Loucy (cell line): ENCODE data around the gene CAPN9.

ENCODE experiments used
- H2AFZ ChIP-seq: fragments of 200-600 bp; sonication (generic); 2 replicates; pipeline ENCODE4 v1.6.0; 2016; ENCODE audit warnings: antibody characterized with exemption, mild to moderate bottlenecking, low read length, moderate library complexity
- H3F3A ChIP-seq: fragments of 200-600 bp; 2 replicates; pipeline ENCODE4 v1.6.0; 2016; ENCODE audit warnings: antibody characterized with exemption, low read depth, mild to moderate bottlenecking
- H3K27me3 ChIP-seq: fragments of 200-600 bp; sonication (generic); 2 replicates; pipeline ENCODE4 v1.6.1; 2014; ENCODE audit warnings: low read length, mild to moderate bottlenecking; ENCODE audit not compliant: insufficient read depth, poor library complexity, severe bottlenecking
- H3K36me3 ChIP-seq: fragments of 200-600 bp; sonication (generic); 2 replicates; pipeline ENCODE4 v1.6.1; 2016; ENCODE audit warnings: low read length; ENCODE audit not compliant: insufficient read depth
- H3K4me1 ChIP-seq: fragments of 200-600 bp; sonication (generic); 2 replicates; pipeline ENCODE4 v1.5.1; 2014; ENCODE audit warnings: low read length, mild to moderate bottlenecking; ENCODE audit not compliant: insufficient read depth, poor library complexity, severe bottlenecking
- H3K4me2 ChIP-seq: fragments of 200-600 bp; sonication (generic); 2 replicates; pipeline ENCODE4 v1.6.0; 2014; ENCODE audit warnings: antibody characterized with exemption, low read length, low read depth, mild to moderate bottlenecking; ENCODE audit not compliant: poor library complexity, severe bottlenecking
- H3K4me3 ChIP-seq: fragments of 200-600 bp; sonication (generic); 2 replicates; pipeline ENCODE4 v1.5.1; 2014; ENCODE audit warnings: low read length, mild to moderate bottlenecking, mixed read lengths; ENCODE audit not compliant: poor library complexity, severe bottlenecking
- H3K79me2 ChIP-seq: fragments of 200-600 bp; sonication (generic); 2 replicates; pipeline ENCODE4 v1.6.1; 2014; ENCODE audit warnings: low read length; ENCODE audit not compliant: insufficient read depth
- H3K9ac ChIP-seq: fragments of 200-600 bp; sonication (generic); 2 replicates; pipeline ENCODE4 v1.6.0; 2014; ENCODE audit warnings: mild to moderate bottlenecking, low read depth, low read length, moderate library complexity; ENCODE audit not compliant: poor library complexity, severe bottlenecking
- H3K9me2 ChIP-seq: fragments of 200-600 bp; sonication (generic); replicated peaks from 2 replicates; pipeline ENCODE4 v1.6.1; 2016; ENCODE audit warnings: low read depth, low read length, mixed read lengths
- H3K9me3 ChIP-seq: fragments of 200-600 bp; sonication (generic); 2 replicates; pipeline ENCODE4 v1.6.1; 2014; ENCODE audit warnings: mild to moderate bottlenecking, antibody characterized with exemption, low read length, low read depth; ENCODE audit not compliant: insufficient read depth
- H4K20me1 ChIP-seq: fragments of 200-600 bp; sonication (generic); 2 replicates; pipeline ENCODE4 v1.6.0; 2014; ENCODE audit warnings: antibody characterized with exemption, low read length, mild to moderate bottlenecking; ENCODE audit not compliant: insufficient read depth, poor library complexity, severe bottlenecking
- CTCF ChIP-seq: fragments of 200-600 bp; sonication (generic); conservative IDR thresholded peaks from 2 replicates; pipeline ENCODE4 v1.5.1; 2014; ENCODE audit warnings: mild to moderate bottlenecking, antibody characterized with exemption, low read length
- EZH2phosphoT487 ChIP-seq: fragments of 200-600 bp; IDR thresholded peaks from 2 replicates; pipeline ENCODE4 v1.6.1; 2018; ENCODE audit warnings: antibody characterized with exemption, mild to moderate bottlenecking, moderate library complexity, borderline replicate concordance

The CAPN9 gene

GRCh38 chr1:230759369-230760065, 12.3 kb downstream of the CAPN9 start:
- no peak overlapping the region for H2AFZ ChIP-seq
- H3K36me3 ChIP-seq = no peaks in the 10 kb centered on the region
- H3K9me3 ChIP-seq = no peaks in the 10 kb centered on the region
- no peak overlapping the region for H3K4me2 ChIP-seq
- no peaks in the 10 kb centered on the region for H4K20me1 ChIP-seq
- H3K27me3 ChIP-seq = no peaks in the 10 kb centered on the region
- H3K79me2 ChIP-seq = no peaks in the 10 kb centered on the region
- no peaks in the 10 kb centered on the region for H3K4me1 ChIP-seq
- H3F3A ChIP-seq = no peaks in the 10 kb centered on the region
- no peak for TF ChIP-seq EZH2phosphoT487
- TF ChIP-seq CTCF = no peak
- H3K9ac ChIP-seq = no peak overlapping the region
- H3K9me2 ChIP-seq = no peaks in the 10 kb centered on the region
- H3K4me3 ChIP-seq = no peak overlapping the region

- H2AFZ ChIP-seq = no peak overlapping the region
- H3F3A ChIP-seq = no peaks in the 10 kb centered on the region
- no peaks in the 10 kb centered on the region for H3K79me2 ChIP-seq
- H3K27me3 ChIP-seq = no peaks in the 10 kb centered on the region
- H3K9ac ChIP-seq = no peak overlapping the region
- no peaks in the 10 kb centered on the region for H3K36me3 ChIP-seq
- H3K9me3 ChIP-seq = no peaks in the 10 kb centered on the region
- no peak overlapping the region for H3K4me2 ChIP-seq
- no peaks in the 10 kb centered on the region for H4K20me1 ChIP-seq
- no peaks in the 10 kb centered on the region for H3K9me2 ChIP-seq
- no peaks in the 10 kb centered on the region for H3K4me1 ChIP-seq
- TF ChIP-seq CTCF = peak; percentile 19; the same call in 1 of the 2 replicates
- no peak for TF ChIP-seq EZH2phosphoT487
- no peak overlapping the region for H3K4me3 ChIP-seq
Measured at GRCh38 chr1:230760360-230760827, 13.2 kb downstream of the CAPN9 start.

- Histone ChIP-seq H3K4me1 (no peaks in the 10 kb centered on the region), H3K36me3 (no peaks in the 10 kb centered on the region), H3K9me3 (no peaks in the 10 kb centered on the region), H3K79me2 (no peaks in the 10 kb centered on the region), H3K9me2 (no peaks in the 10 kb centered on the region), H3F3A (no peaks in the 10 kb centered on the region), H4K20me1 (no peaks in the 10 kb centered on the region), H3K4me3 (no peak overlapping the region), H3K27me3 (no peaks in the 10 kb centered on the region), H3K4me2 (no peak overlapping the region), H3K9ac (no peak overlapping the region), H2AFZ (no peak overlapping the region)
- no peak for TF ChIP-seq EZH2phosphoT487
Measured at GRCh38 chr1:230761443-230762167, 14.4 kb downstream of the CAPN9 start.
